ENCODE measurements around the gene MLXIP.
A peak's percentile ranks its signal among the peaks of the same experiment; 100 is the strongest.

The MLXIP gene

DNA sequence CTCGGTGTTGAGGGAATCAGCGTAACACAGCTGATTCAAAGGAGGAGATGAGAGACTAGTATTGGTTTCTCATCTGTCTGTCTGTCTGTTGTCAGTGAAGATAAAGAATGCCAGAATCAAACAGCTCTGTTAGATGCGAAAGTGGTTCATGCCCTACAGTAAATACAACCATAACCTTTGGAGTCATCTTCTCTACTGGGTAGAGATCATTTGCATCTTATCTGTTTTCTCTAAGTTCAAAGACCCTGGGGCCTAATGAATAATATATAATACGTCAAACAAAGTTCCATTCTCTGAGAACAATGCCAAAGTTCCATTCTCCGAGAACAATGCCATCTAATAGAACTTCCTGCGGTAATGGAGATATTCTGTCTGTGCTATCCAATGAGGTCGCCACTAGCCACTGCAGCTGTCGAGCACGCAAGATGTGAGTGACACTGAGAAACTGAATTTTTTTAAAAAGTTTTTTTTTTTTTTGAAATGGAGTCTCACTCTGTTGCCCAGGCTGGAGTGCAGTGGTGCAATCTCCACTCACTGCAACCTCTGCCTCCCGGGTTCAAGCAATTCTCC lies 88.9 kb downstream of the MLXIP start:
- Histone ChIP-seq H3K4me3 (ENCODE audit: low read length in 2 of 2) (no peak overlapping the region), H2BK15ac (ENCODE audit: low read length) (no peak overlapping the region), H3K14ac (ENCODE audit: low read length) (no peak overlapping the region), H2BK120ac (ENCODE audit: low read depth, low read length) (no peak overlapping the region), H3K27me3 (ENCODE audit: control insufficient read depth in 3 of 3, insufficient read depth in 3 of 3, low read depth in 1 of 3, low read length in 3 of 3) (no peaks in the 10 kb centered on the region), H3K4me2 (ENCODE audit: insufficient read depth, low read length, poor library complexity, severe bottlenecking) (no peak overlapping the region), H3K23ac (ENCODE audit: low read depth, low read length, poor library complexity) (no peak overlapping the region), H3K27ac (replicated peaks; ENCODE audit: low read length) (no peak overlapping the region), H3K36me3 (replicated peaks in 1 of 2; ENCODE audit: control insufficient read depth in 2 of 2, insufficient read depth in 2 of 2, low read length in 2 of 2) (no peaks in the 10 kb centered on the region), H3K9me3 (replicated peaks in 1 of 2; ENCODE audit: control insufficient read depth in 2 of 2, insufficient read depth in 1 of 2, low read depth in 1 of 2, low read length in 2 of 2) (peaks cover 0 to 2% of the 10 kb centered on the region in 2 donors), H4K8ac (ENCODE audit: low read depth, low read length) (no peak overlapping the region), H4K91ac (ENCODE audit: low read depth, low read length, poor library complexity) (no peak overlapping the region), H3K4ac (ENCODE audit: low read length) (no peak overlapping the region), H3K4me1 (ENCODE audit: control insufficient read depth in 2 of 2, insufficient read depth in 1 of 2, low read depth in 1 of 2, low read length in 2 of 2) (peaks cover 0 to 6% of the 10 kb centered on the region in 2 donors), H2AFZ (ENCODE audit: low read length) (peak overlapping the region; percentile 61), H2AK5ac (ENCODE audit: low read depth, low read length) (no peak overlapping the region), H3K18ac (ENCODE audit: low read length) (no peak overlapping the region), H3K79me1 (ENCODE audit: low read depth, low read length) (no peaks in the 10 kb centered on the region), H3K9ac (ENCODE audit: low read depth, low read length, poor library complexity) (no peak overlapping the region), H2BK12ac (ENCODE audit: low read length) (no peak overlapping the region), H2BK5ac (ENCODE audit: low read length) (no peak overlapping the region)
- no peak for DNase-seq (ENCODE audit: low spot score)
- no CpG with 5 or more reads among the region's 10 CpGs for WGBS, 2 donors (ENCODE audit: extremely low coverage in 2 of 2, insufficient read length in 2 of 2, insufficient replicate concordance in 1 of 2)

DNA sequence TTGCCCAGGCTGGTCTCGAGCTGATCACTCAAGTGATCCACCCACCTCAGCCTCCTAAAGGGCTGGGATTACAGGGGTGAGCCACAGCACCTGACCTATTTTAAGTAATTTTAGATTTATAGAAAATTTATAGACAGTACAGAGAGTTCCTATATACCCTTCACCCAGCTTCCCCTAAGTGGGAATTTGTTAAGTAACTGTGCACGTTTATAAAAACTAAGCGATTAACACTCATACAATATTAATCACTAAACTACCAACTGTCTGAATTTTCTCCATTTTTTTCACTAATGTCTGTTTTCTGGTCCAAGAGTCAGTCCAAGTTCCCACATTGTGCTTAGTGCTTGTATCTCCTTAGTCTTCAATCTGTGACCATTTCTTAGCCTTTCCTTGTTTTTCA lies 89.9 kb downstream of the MLXIP start:
- H3K4ac ChIP-seq (ENCODE audit: low read length) = no peak overlapping the region
- no peak overlapping the region for H2AFZ ChIP-seq (ENCODE audit: low read length)
- H3K79me1 ChIP-seq (ENCODE audit: low read depth, low read length) = no peaks in the 10 kb centered on the region
- H4K8ac ChIP-seq (ENCODE audit: low read depth, low read length) = no peak overlapping the region
- H4K91ac ChIP-seq (ENCODE audit: low read depth, low read length, poor library complexity) = no peak overlapping the region
- no peak overlapping the region for H3K14ac ChIP-seq (ENCODE audit: low read length)
- H2BK12ac ChIP-seq (ENCODE audit: low read length) = no peak overlapping the region
- no CpG with 5 or more reads among the region's 3 CpGs for WGBS, 2 donors (ENCODE audit: extremely low coverage in 2 of 2, insufficient read length in 2 of 2, insufficient replicate concordance in 1 of 2)
- H2BK120ac ChIP-seq (ENCODE audit: low read depth, low read length) = no peak overlapping the region
- H3K18ac ChIP-seq (ENCODE audit: low read length) = no peak overlapping the region
- H3K9ac ChIP-seq (ENCODE audit: low read depth, low read length, poor library complexity) = no peak overlapping the region
- H3K4me3 ChIP-seq (ENCODE audit: low read length in 2 of 2) = no peak overlapping the region
- peaks cover 0 to 2% of the 10 kb centered on the region in 2 donors for H3K9me3 ChIP-seq (replicated peaks in 1 of 2; ENCODE audit: control insufficient read depth in 2 of 2, insufficient read depth in 1 of 2, low read depth in 1 of 2, low read length in 2 of 2)
- H3K23ac ChIP-seq (ENCODE audit: low read depth, low read length, poor library complexity) = no peak overlapping the region
- H2BK5ac ChIP-seq (ENCODE audit: low read length) = no peak overlapping the region
- H3K36me3 ChIP-seq (replicated peaks in 1 of 2; ENCODE audit: control insufficient read depth in 2 of 2, insufficient read depth in 2 of 2, low read length in 2 of 2) = no peaks in the 10 kb centered on the region
- H3K27ac ChIP-seq (replicated peaks; ENCODE audit: low read length) = no peak overlapping the region
- peaks cover 0 to 6% of the 10 kb centered on the region in 2 donors for H3K4me1 ChIP-seq (ENCODE audit: control insufficient read depth in 2 of 2, insufficient read depth in 1 of 2, low read depth in 1 of 2, low read length in 2 of 2)
- H2AK5ac ChIP-seq (ENCODE audit: low read depth, low read length) = no peak overlapping the region
- no peak overlapping the region for H2BK15ac ChIP-seq (ENCODE audit: low read length)
- no peak overlapping the region for H3K4me2 ChIP-seq (ENCODE audit: insufficient read depth, low read length, poor library complexity, severe bottlenecking)
- DNase-seq (ENCODE audit: low spot score) = no peak
- H3K27me3 ChIP-seq (ENCODE audit: control insufficient read depth in 3 of 3, insufficient read depth in 3 of 3, low read depth in 1 of 3, low read length in 3 of 3) = peaks cover 0 to 5% (median 0%) of the 10 kb centered on the region in 3 experiments

DNA sequence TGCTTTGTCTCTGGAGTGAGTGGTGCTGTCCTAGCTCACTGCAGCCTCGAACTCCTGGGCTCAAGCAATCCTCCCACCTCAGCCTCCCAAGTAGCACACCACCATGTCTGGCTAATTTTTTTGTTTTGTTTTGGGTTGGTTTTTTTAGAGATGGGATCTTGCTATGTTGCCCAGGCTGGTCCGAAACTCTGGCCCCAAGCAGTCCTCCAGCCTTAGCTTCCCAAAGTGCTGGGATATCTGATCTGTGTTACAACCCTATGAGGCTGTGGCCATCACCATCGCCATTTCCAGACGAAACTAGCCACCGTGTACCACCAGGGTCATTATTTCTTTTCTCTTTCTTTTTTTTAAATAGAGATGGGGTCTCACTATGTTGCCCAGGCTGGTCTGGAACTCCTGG lies 92.8 kb downstream of the MLXIP start:
- no peak overlapping the region for H4K8ac ChIP-seq (ENCODE audit: low read depth, low read length)
- no peak overlapping the region for H4K91ac ChIP-seq (ENCODE audit: low read depth, low read length, poor library complexity)
- H3K27ac ChIP-seq (replicated peaks; ENCODE audit: low read length) = no peak overlapping the region
- H3K23ac ChIP-seq (ENCODE audit: low read depth, low read length, poor library complexity) = no peak overlapping the region
- H3K4me2 ChIP-seq (ENCODE audit: insufficient read depth, low read length, poor library complexity, severe bottlenecking) = no peak overlapping the region
- no peak overlapping the region for H2AK5ac ChIP-seq (ENCODE audit: low read depth, low read length)
- no peak overlapping the region for H2BK15ac ChIP-seq (ENCODE audit: low read length)
- DNase-seq (ENCODE audit: low spot score) = no peak
- WGBS, 2 donors (ENCODE audit: extremely low coverage in 2 of 2, insufficient read length in 2 of 2, insufficient replicate concordance in 1 of 2) = no CpG with 5 or more reads among the region's 5 CpGs
- peaks cover 0 to 6% of the 10 kb centered on the region in 2 donors for H3K4me1 ChIP-seq (ENCODE audit: control insufficient read depth in 2 of 2, insufficient read depth in 1 of 2, low read depth in 1 of 2, low read length in 2 of 2)
- H2BK5ac ChIP-seq (ENCODE audit: low read length) = no peak overlapping the region
- H2AFZ ChIP-seq (ENCODE audit: low read length) = no peak overlapping the region
- H3K9ac ChIP-seq (ENCODE audit: low read depth, low read length, poor library complexity) = no peak overlapping the region
- no peaks in the 10 kb centered on the region for H3K36me3 ChIP-seq (replicated peaks in 1 of 2; ENCODE audit: control insufficient read depth in 2 of 2, insufficient read depth in 2 of 2, low read length in 2 of 2)
- H3K4me3 ChIP-seq (ENCODE audit: low read length in 2 of 2) = no peak overlapping the region
- peaks cover 0 to 10% (median 0%) of the 10 kb centered on the region in 3 experiments for H3K27me3 ChIP-seq (ENCODE audit: control insufficient read depth in 3 of 3, insufficient read depth in 3 of 3, low read depth in 1 of 3, low read length in 3 of 3)
- H3K79me1 ChIP-seq (ENCODE audit: low read depth, low read length) = no peaks in the 10 kb centered on the region
- H3K9me3 ChIP-seq (replicated peaks in 1 of 2; ENCODE audit: control insufficient read depth in 2 of 2, insufficient read depth in 1 of 2, low read depth in 1 of 2, low read length in 2 of 2) = peaks cover 0 to 2% of the 10 kb centered on the region in 2 donors
- H2BK12ac ChIP-seq (ENCODE audit: low read length) = no peak overlapping the region
- no peak overlapping the region for H3K14ac ChIP-seq (ENCODE audit: low read length)
- no peak overlapping the region for H3K4ac ChIP-seq (ENCODE audit: low read length)
- H3K18ac ChIP-seq (ENCODE audit: low read length) = no peak overlapping the region
- H2BK120ac ChIP-seq (ENCODE audit: low read depth, low read length) = no peak overlapping the region

DNA sequence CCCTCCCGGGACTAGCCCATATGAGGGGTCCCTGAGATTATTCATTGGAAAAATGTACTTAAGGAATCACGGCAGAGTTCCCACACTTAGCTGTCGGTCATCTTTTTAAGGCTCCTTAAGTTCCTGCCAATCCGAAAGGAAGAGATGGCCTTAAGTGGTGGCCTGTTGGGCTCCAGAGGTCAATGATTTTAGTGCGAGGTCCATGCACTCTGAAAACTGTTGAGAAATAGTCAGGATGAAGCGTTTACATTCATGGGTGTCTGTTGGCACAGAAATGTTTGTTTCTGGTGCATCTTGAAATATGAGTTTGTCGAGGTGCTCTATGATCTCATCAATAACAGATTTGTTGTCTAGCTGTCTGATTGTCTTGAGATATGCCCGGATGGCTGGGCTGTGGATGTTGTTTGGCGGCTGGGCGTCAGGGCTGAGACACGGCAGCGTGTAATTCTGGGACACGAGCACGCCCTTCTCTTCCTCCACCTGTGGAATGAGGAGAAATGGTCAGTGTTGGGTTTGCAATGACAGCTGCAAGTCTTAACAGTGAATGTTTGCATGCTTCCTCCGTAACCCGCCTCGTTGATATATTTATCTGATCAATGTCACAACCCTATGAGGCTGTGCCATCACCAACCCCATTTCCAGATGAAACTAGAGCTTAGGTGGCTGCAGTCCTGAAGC lies 93.8 kb downstream of the MLXIP start:
- Histone ChIP-seq H3K18ac (ENCODE audit: low read length) (no peak overlapping the region), H2BK5ac (ENCODE audit: low read length) (no peak overlapping the region), H3K9ac (ENCODE audit: low read depth, low read length, poor library complexity) (no peak overlapping the region), H3K27me3 (ENCODE audit: control insufficient read depth in 3 of 3, insufficient read depth in 3 of 3, low read depth in 1 of 3, low read length in 3 of 3) (peaks cover 0 to 10% (median 0%) of the 10 kb centered on the region in 3 experiments), H3K4ac (ENCODE audit: low read length) (no peak overlapping the region), H4K8ac (ENCODE audit: low read depth, low read length) (no peak overlapping the region), H2BK15ac (ENCODE audit: low read length) (no peak overlapping the region), H3K4me2 (ENCODE audit: insufficient read depth, low read length, poor library complexity, severe bottlenecking) (no peak overlapping the region), H3K9me3 (replicated peaks in 1 of 2; ENCODE audit: control insufficient read depth in 2 of 2, insufficient read depth in 1 of 2, low read depth in 1 of 2, low read length in 2 of 2) (peaks cover 0 to 2% of the 10 kb centered on the region in 2 donors), H2AK5ac (ENCODE audit: low read depth, low read length) (no peak overlapping the region), H3K4me1 (ENCODE audit: control insufficient read depth in 2 of 2, insufficient read depth in 1 of 2, low read depth in 1 of 2, low read length in 2 of 2) (no peaks in the 10 kb centered on the region), H3K79me1 (ENCODE audit: low read depth, low read length) (no peaks in the 10 kb centered on the region), H3K36me3 (replicated peaks in 1 of 2; ENCODE audit: control insufficient read depth in 2 of 2, insufficient read depth in 2 of 2, low read length in 2 of 2) (no peaks in the 10 kb centered on the region), H3K27ac (replicated peaks; ENCODE audit: low read length) (no peak overlapping the region), H4K91ac (ENCODE audit: low read depth, low read length, poor library complexity) (no peak overlapping the region), H2AFZ (ENCODE audit: low read length) (no peak overlapping the region), H2BK120ac (ENCODE audit: low read depth, low read length) (no peak overlapping the region), H2BK12ac (ENCODE audit: low read length) (no peak overlapping the region), H3K23ac (ENCODE audit: low read depth, low read length, poor library complexity) (no peak overlapping the region), H3K14ac (ENCODE audit: low read length) (no peak overlapping the region), H3K4me3 (ENCODE audit: low read length in 2 of 2) (no peak overlapping the region)
- no CpG with 5 or more reads among the region's 17 CpGs for WGBS, 2 donors (ENCODE audit: extremely low coverage in 2 of 2, insufficient read length in 2 of 2, insufficient replicate concordance in 1 of 2)
- DNase-seq (ENCODE audit: low spot score) = no peak
